IMR-90 (cell line): ENCODE measurements around the gene IFFO2.

ENCODE experiments used
- BHLHE40 ChIP-seq: fragments of 150-350 bp; IDR thresholded peaks from 2 replicates; pipeline ENCODE4 v1.6.1; 2016; ENCODE audit warnings: mild to moderate bottlenecking, low read depth, low read length
- CEBPB ChIP-seq: IDR thresholded peaks from 2 replicates; pipeline ENCODE4 v1.6.1; 2012; ENCODE audit warnings: low read depth, low read length, improper control_type of control experiment
- CHD1 ChIP-seq: IDR thresholded peaks from 2 replicates; pipeline ENCODE4 v1.6.1; 2012; ENCODE audit warnings: low read depth, low read length, improper control_type of control experiment
- ELK1 ChIP-seq: fragments of 150-350 bp; IDR thresholded peaks from 2 replicates; pipeline ENCODE4 v1.6.1; 2016; ENCODE audit warnings: low read depth, mild to moderate bottlenecking, low read length, moderate library complexity, borderline replicate concordance
- MAFK ChIP-seq: IDR thresholded peaks from 2 replicates; pipeline ENCODE4 v1.6.1; 2012; ENCODE audit warnings: low read depth, low read length, improper control_type of control experiment
- MAZ ChIP-seq: IDR thresholded peaks from 2 replicates; pipeline ENCODE4 v1.6.1; 2012; ENCODE audit warnings: low read depth, mild to moderate bottlenecking, low read length, improper control_type of control experiment, moderate library complexity, borderline replicate concordance
- MXI1 ChIP-seq: IDR thresholded peaks from 2 replicates; pipeline ENCODE4 v1.6.1; 2012; ENCODE audit warnings: low read depth, mild to moderate bottlenecking, low read length, moderate library complexity, borderline replicate concordance
- NFE2L2 ChIP-seq: fragments of 150-350 bp; IDR thresholded peaks from 2 replicates; pipeline ENCODE4 v1.6.1; 2016; ENCODE audit warnings: low read depth, mild to moderate bottlenecking, low read length
- POLR2A ChIP-seq: IDR thresholded peaks from 2 replicates; pipeline ENCODE4 v1.6.1; 2012; ENCODE audit warnings: mild to moderate bottlenecking, low read depth, low read length
- RCOR1 ChIP-seq: IDR thresholded peaks from 2 replicates; pipeline ENCODE4 v1.6.1; 2012; ENCODE audit warnings: mild to moderate bottlenecking, low read length, improper control_type of control experiment; ENCODE audit not compliant: insufficient replicate concordance
- RFX5 ChIP-seq: IDR thresholded peaks from 2 replicates; pipeline ENCODE4 v1.8.0; 2012; ENCODE audit warnings: low read depth, mild to moderate bottlenecking, low read length, moderate library complexity
- SMC3 ChIP-seq: fragments of 150-350 bp; IDR thresholded peaks from 2 replicates; pipeline ENCODE4 v1.6.1; 2016; ENCODE audit warnings: low read depth, mild to moderate bottlenecking, antibody characterized with exemption, low read length, moderate library complexity
- USF2 ChIP-seq: fragments of 150-350 bp; IDR thresholded peaks from 2 replicates; pipeline ENCODE4 v1.6.1; 2017; ENCODE audit warnings: mild to moderate bottlenecking, antibody characterized with exemption, low read length, low read depth
- TF ChIP-seq, protein P1 (sequence below): conservative IDR thresholded peaks from 2 replicates; pipeline ENCODE4 v1.5.1; 2012; ENCODE audit warnings: mild to moderate bottlenecking, low read depth, low read length, improper control_type of control experiment

- TF ChIP-seq RFX5 (no peak), ELK1 (no peak), POLR2A (no peak), NFE2L2 (no peak), MXI1 (no peak), CHD1 (no peak), SMC3 (no peak), USF2 (no peak), MAZ (no peak), BHLHE40 (no peak), CEBPB (no peak), MAFK (no peak), RCOR1 (no peak)
- TF ChIP-seq, protein P1, sequence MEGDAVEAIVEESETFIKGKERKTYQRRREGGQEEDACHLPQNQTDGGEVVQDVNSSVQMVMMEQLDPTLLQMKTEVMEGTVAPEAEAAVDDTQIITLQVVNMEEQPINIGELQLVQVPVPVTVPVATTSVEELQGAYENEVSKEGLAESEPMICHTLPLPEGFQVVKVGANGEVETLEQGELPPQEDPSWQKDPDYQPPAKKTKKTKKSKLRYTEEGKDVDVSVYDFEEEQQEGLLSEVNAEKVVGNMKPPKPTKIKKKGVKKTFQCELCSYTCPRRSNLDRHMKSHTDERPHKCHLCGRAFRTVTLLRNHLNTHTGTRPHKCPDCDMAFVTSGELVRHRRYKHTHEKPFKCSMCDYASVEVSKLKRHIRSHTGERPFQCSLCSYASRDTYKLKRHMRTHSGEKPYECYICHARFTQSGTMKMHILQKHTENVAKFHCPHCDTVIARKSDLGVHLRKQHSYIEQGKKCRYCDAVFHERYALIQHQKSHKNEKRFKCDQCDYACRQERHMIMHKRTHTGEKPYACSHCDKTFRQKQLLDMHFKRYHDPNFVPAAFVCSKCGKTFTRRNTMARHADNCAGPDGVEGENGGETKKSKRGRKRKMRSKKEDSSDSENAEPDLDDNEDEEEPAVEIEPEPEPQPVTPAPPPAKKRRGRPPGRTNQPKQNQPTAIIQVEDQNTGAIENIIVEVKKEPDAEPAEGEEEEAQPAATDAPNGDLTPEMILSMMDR, result no peak
Observed at GRCh38 chr1:18868801-18869424, 87.6 kb downstream of the IFFO2 start.
